ENCODE measurements around the gene TAF11L11.
"Not testable (repeated sequence)": the region's sequence is repeated elsewhere in the genome, so short reads cannot be mapped to it uniquely, and the experiment has no call there.

Gene TAF11L11

DNA sequence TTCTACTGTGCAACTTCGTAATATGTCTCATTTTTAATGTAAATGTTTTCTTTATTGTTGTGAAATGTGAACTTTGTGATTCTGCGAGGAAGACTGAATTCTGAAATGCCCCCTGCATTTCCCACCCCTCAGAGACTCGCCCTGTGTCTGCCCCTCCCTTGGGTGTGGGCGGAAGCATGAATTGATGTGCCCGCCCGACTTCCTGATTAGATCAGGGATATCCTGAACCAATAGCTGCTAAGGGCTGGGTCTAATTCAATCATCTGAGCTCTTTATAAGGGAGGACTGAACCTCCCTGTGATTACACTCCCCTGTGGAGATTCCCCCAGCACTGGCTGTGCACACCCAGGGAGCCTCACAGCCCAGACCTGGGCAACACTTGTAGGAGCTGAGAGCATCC lies at the start of gene TAF11L11:
Gene TAF11L11 (plus strand): TSS at position 304 of the 400 bp plus-strand sequence.
- DNase-seq (ENCODE audit: low read depth in 2 of 2) = not testable (repeated sequence)

DNA sequence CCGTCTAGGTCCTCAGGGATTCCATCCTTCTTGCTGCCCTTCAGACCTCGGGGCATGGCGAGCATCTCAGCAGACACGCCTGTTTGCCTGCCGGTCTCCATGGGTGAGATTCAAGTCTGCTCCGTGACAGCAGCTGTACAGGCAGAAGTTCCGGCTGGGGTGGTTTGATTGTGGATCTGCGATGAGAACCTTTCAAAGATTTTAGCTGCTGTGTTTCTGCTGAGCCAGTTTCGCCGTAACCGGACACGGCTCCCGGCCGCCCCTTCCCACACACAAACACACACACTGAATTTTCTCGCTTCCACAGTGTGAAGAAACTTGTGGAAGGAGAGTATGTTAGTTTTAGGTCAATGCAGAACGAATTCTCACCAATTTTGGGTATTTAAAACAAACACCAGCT lies 18.3 kb upstream of the TAF11L11 start, which contains the start of gene TAF11L7:
Gene TAF11L7 (minus strand): TSS at position 101 of the 400 bp plus-strand sequence.
- DNase-seq (ENCODE audit: low read depth in 2 of 2) = not testable (repeated sequence)

DNA sequence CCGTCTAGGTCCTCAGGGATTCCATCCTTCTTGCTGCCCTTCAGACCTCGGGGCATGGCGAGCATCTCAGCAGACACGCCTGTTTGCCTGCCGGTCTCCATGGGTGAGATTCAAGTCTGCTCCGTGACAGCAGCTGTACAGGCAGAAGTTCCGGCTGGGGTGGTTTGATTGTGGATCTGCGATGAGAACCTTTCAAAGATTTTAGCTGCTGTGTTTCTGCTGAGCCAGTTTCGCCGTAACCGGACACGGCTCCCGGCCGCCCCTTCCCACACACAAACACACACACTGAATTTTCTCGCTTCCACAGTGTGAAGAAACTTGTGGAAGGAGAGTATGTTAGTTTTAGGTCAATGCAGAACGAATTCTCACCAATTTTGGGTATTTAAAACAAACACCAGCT lies 13.1 kb upstream of the TAF11L11 start, which contains the start of gene TAF11L8:
Gene TAF11L8 (minus strand): TSS at position 101 of the 400 bp plus-strand sequence.
- not testable (repeated sequence) for DNase-seq (ENCODE audit: low read depth in 2 of 2)

DNA sequence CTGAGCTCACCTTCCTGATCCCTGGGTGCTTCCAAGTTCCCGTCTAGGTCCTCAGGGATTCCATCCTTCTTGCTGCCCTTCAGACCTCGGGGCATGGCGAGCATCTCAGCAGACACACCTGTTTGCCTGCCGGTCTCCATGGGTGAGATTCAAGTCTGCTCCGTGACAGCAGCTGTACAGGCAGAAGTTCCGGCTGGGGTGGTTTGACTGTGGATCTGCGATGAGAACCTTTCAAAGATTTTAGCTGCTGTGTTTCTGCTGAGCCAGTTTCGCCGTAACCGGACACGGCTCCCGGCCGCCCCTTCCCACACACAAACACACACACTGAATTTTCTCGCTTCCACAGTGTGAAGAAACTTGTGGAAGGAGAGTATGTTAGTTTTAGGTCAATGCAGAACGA lies 9.7 kb upstream of the TAF11L11 start, which contains the start of gene TAF11L9:
Gene TAF11L9 (minus strand): TSS at position 140 of the 400 bp plus-strand sequence.
- not testable (repeated sequence) for DNase-seq (ENCODE audit: low read depth in 2 of 2)

DNA sequence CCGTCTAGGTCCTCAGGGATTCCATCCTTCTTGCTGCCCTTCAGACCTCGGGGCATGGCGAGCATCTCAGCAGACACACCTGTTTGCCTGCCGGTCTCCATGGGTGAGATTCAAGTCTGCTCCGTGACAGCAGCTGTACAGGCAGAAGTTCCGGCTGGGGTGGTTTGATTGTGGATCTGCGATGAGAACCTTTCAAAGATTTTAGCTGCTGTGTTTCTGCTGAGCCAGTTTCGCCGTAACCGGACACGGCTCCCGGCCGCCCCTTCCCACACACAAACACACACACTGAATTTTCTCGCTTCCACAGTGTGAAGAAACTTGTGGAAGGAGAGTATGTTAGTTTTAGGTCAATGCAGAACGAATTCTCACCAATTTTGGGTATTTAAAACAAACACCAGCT lies 6.3 kb upstream of the TAF11L11 start, which contains the start of gene TAF11L10:
Gene TAF11L10 (minus strand): TSS at position 101 of the 400 bp plus-strand sequence.
- not testable (repeated sequence) for DNase-seq (ENCODE audit: low read depth in 2 of 2)

DNA sequence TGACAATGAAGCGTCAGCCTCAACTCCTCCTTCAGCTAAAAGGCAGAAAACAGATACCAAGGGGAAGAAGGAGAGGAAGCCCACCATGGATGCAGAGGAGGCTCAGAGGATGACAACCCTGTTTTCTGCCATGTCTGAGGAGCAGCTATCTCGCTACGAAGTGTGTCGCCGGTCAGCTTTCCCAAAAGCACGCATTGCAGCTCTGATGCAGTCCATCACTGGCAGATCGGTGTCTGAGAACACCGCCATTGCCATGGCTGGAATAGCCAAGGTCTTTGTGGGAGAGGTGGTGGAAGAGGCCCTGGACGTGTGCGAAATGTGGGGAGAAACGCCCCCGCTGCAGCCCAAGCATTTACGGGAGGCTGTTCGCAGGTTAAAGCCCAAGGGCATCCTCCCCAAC lies 968 bp downstream of the TAF11L11 start:
- DNase-seq (ENCODE audit: low read depth in 2 of 2) = no peak

DNA sequence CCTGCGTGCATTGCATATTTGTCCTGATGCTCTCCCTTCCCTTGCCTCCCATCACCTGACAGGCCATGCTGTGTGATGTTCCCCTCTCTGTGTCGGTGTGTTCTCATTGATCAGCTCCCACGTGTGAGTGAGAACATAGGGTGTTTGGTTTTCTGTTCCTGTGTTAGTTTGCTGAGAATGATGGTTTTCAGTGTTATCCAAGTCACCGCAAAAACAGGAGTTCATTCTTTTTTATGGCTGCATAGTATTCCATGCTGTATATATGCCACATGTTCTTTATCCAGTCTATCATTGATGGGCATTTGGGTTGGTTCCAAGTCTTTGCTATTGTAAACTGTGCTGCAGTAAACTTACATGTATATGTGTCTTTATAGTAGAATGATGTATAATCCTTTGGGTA lies 3.5 kb downstream of the TAF11L11 start:
- not testable (repeated sequence) for DNase-seq (ENCODE audit: low read depth in 2 of 2)

DNA sequence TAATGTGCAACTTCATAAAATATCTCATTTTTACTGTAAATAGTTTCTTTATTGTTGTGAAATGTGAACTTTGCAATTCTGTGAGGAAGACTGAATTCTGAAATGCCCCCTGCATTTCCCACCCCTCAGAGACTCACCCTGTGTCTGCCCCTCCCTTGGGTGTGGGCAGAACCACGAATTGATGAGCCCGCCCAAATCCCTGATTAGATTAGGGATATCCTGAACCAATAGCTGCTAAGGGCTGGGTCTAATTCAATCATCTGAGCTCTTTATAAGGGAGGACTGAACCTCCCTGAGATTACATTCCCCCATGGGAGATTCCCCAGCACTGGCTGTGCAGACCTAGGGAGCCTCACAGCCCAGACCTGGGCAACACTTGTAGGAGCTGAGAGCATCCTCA lies 6.1 kb downstream of the TAF11L11 start, which contains the start of gene TAF11L12:
Gene TAF11L12 (plus strand): TSS at position 301 of the 400 bp plus-strand sequence.
- not testable (repeated sequence) for DNase-seq (ENCODE audit: low read depth in 2 of 2)

DNA sequence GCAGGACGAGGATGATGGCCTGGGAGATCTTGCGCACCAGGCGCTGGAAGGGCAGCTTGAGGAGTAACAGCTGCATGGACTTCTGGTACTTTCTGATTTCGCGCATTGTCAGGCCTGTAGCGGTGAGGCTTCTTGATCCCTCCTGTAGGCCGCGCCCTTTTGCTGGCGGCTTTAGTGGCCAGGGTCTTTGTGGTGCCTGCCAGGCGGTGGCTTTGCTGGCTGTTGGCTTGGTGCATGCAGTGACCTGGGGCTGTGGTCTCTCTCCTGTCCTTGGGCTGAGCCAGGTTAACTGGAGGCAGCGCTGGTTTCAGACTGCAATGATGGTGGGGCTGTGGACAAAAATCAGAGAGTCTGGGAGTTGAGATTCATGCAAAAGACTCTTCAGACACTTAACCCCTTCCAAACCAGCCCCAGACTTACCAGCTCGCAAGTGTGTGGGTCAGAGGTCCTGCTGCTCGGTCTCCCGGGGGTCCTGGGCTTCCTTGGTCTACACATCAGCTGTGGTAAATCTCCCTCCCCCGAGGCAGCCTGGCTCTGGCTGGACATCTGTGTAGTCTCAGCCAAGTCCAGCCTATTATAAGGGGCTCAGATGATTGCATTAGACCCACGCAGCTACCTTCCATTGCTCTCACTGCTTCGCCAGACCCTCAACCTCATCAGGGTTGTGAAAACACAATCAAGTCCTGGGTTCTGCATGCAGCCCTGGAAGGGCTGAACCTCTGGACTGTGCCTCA lies 11.1 kb downstream of the TAF11L11 start:
- no peak for DNase-seq (ENCODE audit: low read depth in 2 of 2)

DNA sequence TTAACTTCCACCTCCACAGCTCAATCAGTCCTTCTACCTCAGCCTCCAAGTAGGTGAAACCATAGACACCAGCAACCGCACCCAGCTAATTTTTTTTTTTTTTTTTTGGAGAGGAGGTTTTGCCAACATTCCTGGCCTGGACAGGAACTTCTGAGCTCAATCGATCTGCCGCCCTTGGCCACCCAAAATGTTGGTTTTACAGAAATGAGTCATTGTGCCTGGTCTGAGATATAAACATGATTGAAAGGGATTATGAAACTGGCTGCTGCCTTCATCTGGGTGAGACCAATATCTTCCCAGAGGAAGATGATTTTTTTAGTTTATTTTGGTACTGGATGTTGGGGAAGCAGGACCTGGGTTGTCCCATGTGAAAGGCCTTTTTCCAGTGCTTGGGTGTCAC lies 15.4 kb downstream of the TAF11L11 start:
- no peak for DNase-seq (ENCODE audit: low read depth in 2 of 2)

DNA sequence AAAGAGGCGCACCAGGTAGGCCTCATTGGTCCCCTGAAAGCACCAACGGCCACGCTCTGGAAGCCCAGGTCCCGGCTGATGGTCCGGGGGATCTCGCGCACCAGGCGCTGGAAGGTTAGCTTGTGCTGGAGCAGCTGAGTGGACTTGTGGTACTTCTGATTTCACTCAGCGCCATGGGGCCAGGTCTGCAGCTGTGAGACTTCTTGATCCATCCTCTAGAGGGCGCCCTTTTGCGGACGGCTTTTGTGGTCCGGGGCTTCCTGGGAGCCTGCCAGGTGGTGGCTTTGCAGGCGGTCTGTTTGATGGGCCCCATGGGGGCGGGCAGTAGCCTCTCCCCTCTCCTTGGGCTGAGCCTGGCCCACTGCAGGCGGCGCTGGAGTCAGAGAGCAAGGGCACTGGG lies 16.6 kb downstream of the TAF11L11 start:
- DNase-seq (ENCODE audit: low read depth in 2 of 2) = no peak

DNA sequence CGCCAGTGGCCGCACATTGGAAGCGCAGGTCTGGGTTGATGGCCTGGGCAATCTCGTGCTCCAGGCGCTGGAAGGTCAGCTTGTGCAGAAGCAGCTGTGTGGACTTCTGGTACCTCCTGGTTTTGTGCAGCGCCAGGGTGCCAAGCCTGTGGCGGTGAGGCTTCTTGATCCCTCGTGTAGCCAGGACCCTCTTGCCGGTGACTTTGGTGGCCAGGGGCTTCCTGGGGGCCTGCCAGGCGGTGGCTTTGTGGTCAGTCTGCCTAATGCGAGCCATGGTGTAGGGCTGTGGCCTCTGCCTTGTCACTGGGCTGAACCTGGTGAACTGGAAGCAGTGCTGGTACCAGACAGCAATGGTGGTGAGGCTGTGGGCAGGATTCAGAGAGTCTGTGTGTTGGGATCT lies 21.7 kb downstream of the TAF11L11 start:
- DNase-seq (ENCODE audit: low read depth in 2 of 2) = no peak

DNA sequence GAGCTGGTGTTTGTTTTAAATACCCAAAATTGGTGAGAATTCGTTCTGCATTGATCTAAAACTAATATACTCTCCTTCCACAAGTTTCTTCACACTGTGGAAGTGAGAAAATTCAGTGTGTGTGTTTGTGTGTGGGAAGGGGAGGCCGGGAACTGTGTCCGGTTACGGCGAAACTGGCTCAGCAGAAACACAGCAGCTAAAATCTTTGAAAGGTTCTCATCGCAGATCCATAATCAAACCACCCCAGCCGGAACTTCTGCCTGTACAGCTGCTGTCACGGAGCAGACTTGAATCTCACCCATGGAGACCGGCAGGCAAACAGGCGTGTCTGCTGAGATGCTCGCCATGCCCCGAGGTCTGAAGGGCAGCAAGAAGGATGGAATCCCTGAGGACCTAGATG lies 27.8 kb downstream of the TAF11L11 start, which contains the start of gene TAF11L13:
Gene TAF11L13 (plus strand): TSS at position 301 of the 400 bp plus-strand sequence.
- not testable (repeated sequence) for DNase-seq (ENCODE audit: low read depth in 2 of 2)

DNA sequence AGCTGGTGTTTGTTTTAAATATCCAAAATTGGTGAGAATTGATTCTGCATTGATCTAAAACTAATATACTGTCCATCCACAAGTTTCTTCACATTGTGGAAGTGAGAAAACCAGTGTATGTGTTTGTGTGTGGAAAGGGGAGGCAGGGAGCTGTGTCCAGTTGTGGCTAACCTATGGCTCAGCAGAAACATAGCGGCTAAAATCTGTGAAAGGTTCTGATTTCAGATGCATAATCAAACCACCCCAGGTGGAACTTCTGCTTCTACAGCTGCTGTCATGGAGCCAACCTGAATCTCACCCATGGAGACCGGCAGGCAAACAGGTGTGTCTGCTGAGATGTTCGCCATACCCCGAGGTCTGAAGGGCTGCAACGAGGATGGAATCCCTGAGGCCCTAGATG lies 30.2 kb downstream of the TAF11L11 start, which contains the start of gene TAF11L14:
Gene TAF11L14 (plus strand): TSS at position 301 of the 400 bp plus-strand sequence.
- no peak for DNase-seq (ENCODE audit: low read depth in 2 of 2)

DNA sequence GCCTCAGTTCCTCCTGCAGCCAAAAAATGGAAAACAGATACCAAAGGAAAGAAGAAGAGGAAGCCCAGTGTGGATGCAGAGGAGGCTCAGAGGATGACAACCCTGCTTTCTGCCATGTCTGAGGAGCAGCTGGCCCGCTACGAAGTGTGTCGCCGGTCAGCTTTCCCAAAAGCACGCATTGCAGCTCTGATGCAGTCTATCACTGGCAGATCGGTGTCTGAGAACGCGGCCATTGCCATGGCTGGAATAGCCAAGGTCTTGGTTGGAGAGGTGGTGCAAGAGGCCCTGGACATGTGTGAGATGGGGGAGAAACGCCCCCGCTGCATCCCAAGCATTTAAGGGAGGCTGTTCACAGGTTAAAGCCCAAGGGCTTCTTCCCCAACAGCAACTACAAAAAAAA lies 45.2 kb downstream of the TAF11L11 start:
- DNase-seq (ENCODE audit: low read depth in 2 of 2) = not testable (repeated sequence)

DNA sequence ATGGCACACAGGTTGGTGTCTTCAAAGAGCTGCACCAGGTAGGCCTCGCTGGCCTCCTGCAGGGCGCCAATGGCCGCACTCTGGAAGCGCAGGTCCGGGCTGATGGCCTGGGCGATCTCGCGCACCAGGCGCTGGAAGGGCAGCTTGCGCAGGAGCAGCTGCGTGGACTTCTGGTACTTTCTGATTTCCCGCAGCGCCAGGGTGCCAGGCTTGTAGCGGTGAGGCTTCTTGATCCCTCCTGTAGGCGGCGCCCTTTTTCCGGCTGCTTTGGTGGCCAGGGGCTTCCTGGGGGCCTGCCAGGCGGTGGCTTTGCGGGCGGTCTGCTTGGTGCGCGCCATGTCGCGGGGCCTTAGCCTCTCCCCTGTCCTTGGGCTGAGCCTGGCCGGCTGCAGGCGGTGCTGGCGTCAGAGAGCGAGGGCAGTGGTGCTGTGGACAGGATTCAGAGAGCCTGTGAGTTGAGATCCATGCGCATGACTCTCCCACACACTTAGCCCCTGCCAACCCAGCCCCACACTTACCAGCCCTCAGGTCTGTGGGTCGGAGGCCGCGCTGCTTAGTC lies 51.3 kb downstream of the TAF11L11 start:
- not testable (repeated sequence) for DNase-seq (ENCODE audit: low read depth in 2 of 2)

All from activated CD8-positive, alpha-beta memory T cell treated with anti-CD3 and anti-CD28 coated beads for 4 hours (primary cell).